Karpas-422 (cell line): ENCODE results near the gene ARHGEF28. TPM values are rescaled to one million over a fixed set of nuclear protein-coding genes. Genes with fewer than 3 reads are reported as not detected.

Source experiments
- DNase-seq: peaks from one replicate; pipeline ENCODE4 v3.0.0-alpha.2; 2015
- H2AFZ ChIP-seq: fragments of 200-600 bp; sonication (generic); 2 replicates; pipeline ENCODE4 v1.6.1; 2014; ENCODE audit warnings: antibody characterized with exemption, low read length, mixed read lengths
- H3K27ac ChIP-seq: fragments of 200-600 bp; sonication (generic); 2 replicates; pipeline ENCODE4 v1.5.1; 2014; ENCODE audit warnings: mild to moderate bottlenecking, low read length, moderate library complexity
- H3K27me3 ChIP-seq: fragments of 200-600 bp; sonication (generic); 2 replicates; pipeline ENCODE4 v1.6.1; 2014; ENCODE audit warnings: low read length, mixed read lengths
- H3K36me3 ChIP-seq: fragments of 200-600 bp; sonication (generic); 2 replicates; pipeline ENCODE4 v1.6.1; 2014; ENCODE audit warnings: low read length, mixed read lengths; ENCODE audit not compliant: insufficient read depth
- H3K4me1 ChIP-seq: fragments of 200-600 bp; sonication (generic); 2 replicates; pipeline ENCODE4 v1.6.1; 2014; ENCODE audit warnings: mild to moderate bottlenecking, low read length, mixed read lengths
- H3K4me2 ChIP-seq: fragments of 200-600 bp; sonication (generic); 2 replicates; pipeline ENCODE4 v1.6.1; 2014; ENCODE audit warnings: low read length, low read depth, mild to moderate bottlenecking; ENCODE audit not compliant: poor library complexity, severe bottlenecking
- H3K4me3 ChIP-seq: fragments of 200-600 bp; sonication (generic); 2 replicates; pipeline ENCODE4 v1.5.1; 2014; ENCODE audit warnings: mild to moderate bottlenecking, antibody characterized with exemption, low read length, mixed read lengths
- H3K79me2 ChIP-seq: fragments of 200-600 bp; sonication (generic); 2 replicates; pipeline ENCODE4 v1.6.1; 2014; ENCODE audit warnings: mild to moderate bottlenecking, low read length, mixed read lengths
- H3K9ac ChIP-seq: fragments of 200-600 bp; sonication (generic); 2 replicates; pipeline ENCODE4 v1.6.0; 2014; ENCODE audit warnings: low read length
- H3K9me2 ChIP-seq: fragments of 200-600 bp; sonication (generic), shearing (Covaris generic); replicated peaks from 2 replicates; pipeline ENCODE4 v1.6.0; 2014; ENCODE audit warnings: mild to moderate bottlenecking, low read length, moderate library complexity; ENCODE audit not compliant: insufficient read depth
- H3K9me3 ChIP-seq: fragments of 300-700, 200-600 bp; sonication (generic); 2 replicates; pipeline ENCODE4 v1.6.1; 2014; ENCODE audit warnings: low read length, mixed read lengths
- H4K20me1 ChIP-seq: fragments of 200-600 bp; sonication (generic); 2 replicates; pipeline ENCODE4 v1.6.1; 2014; ENCODE audit warnings: mild to moderate bottlenecking, antibody characterized with exemption, low read length, low read depth; ENCODE audit not compliant: insufficient read depth
- total RNA-seq: library from RNA; depleted of rRNA; stranded (reverse); fragments of >200 nt; shearing (Covaris generic); gene quantifications from 2 replicates; pipeline ENCODE4 v1.2.3, GENCODE V29; 2014; ENCODE audit warnings: low replicate concordance

ARHGEF28 gene
- total RNA-seq, 1 experiment from 2014 or later: not detected

GRCh38 chr5:73958037-73958436 is 332.0 kb downstream of the ARHGEF28 start:
- Histone ChIP-seq H4K20me1 (no peaks in the 10 kb centered on the region), H3K4me1 (no peaks in the 10 kb centered on the region), H3K4me2 (no peak overlapping the region), H3K9me2 (no peaks in the 10 kb centered on the region), H3K9ac (no peak overlapping the region), H3K9me3 (no peaks in the 10 kb centered on the region), H3K36me3 (no peaks in the 10 kb centered on the region), H2AFZ (no peak overlapping the region), H3K4me3 (no peak overlapping the region), H3K27me3 (no peaks in the 10 kb centered on the region), H3K79me2 (no peaks in the 10 kb centered on the region), H3K27ac (no peak overlapping the region)
- DNase-seq: no peak

- Histone ChIP-seq H3K27me3 (no peaks in the 10 kb centered on the region), H3K4me2 (no peak overlapping the region), H4K20me1 (no peaks in the 10 kb centered on the region), H3K9me3 (no peaks in the 10 kb centered on the region), H3K36me3 (no peaks in the 10 kb centered on the region), H3K27ac (no peak overlapping the region), H3K79me2 (no peaks in the 10 kb centered on the region), H3K9ac (no peak overlapping the region), H3K9me2 (no peaks in the 10 kb centered on the region), H3K4me3 (no peak overlapping the region), H3K4me1 (no peaks in the 10 kb centered on the region), H2AFZ (no peak overlapping the region)
- no peak for DNase-seq
Observed at GRCh38 chr5:73960023-73960422, 334.0 kb downstream of the ARHGEF28 start.

- no peaks in the 10 kb centered on the region for H3K79me2 ChIP-seq
- H3K9ac ChIP-seq: no peak overlapping the region
- no peaks in the 10 kb centered on the region for H3K27me3 ChIP-seq
- H3K9me2 ChIP-seq: no peaks in the 10 kb centered on the region
- H4K20me1 ChIP-seq: no peaks in the 10 kb centered on the region
- H3K4me2 ChIP-seq: no peak overlapping the region
- H3K9me3 ChIP-seq: no peaks in the 10 kb centered on the region
- no peaks in the 10 kb centered on the region for H3K36me3 ChIP-seq
- DNase-seq: no peak
- no peaks in the 10 kb centered on the region for H3K4me1 ChIP-seq
- H3K27ac ChIP-seq: no peak overlapping the region
- no peak overlapping the region for H3K4me3 ChIP-seq
- no peak overlapping the region for H2AFZ ChIP-seq
Observed at GRCh38 chr5:73960426-73960825, 334.4 kb downstream of the ARHGEF28 start.

GRCh38 chr5:73962801-73963425 is 336.9 kb downstream of the ARHGEF28 start:
- H3K9me2 ChIP-seq: no peaks in the 10 kb centered on the region
- no peak overlapping the region for H3K9ac ChIP-seq
- DNase-seq: no peak
- no peaks in the 10 kb centered on the region for H3K36me3 ChIP-seq
- H4K20me1 ChIP-seq: no peaks in the 10 kb centered on the region
- H3K27me3 ChIP-seq: no peaks in the 10 kb centered on the region
- no peaks in the 10 kb centered on the region for H3K79me2 ChIP-seq
- H2AFZ ChIP-seq: no peak overlapping the region
- no peak overlapping the region for H3K4me3 ChIP-seq
- H3K27ac ChIP-seq: no peak overlapping the region
- H3K4me1 ChIP-seq: no peaks in the 10 kb centered on the region
- H3K4me2 ChIP-seq: no peak overlapping the region
- H3K9me3 ChIP-seq: no peaks in the 10 kb centered on the region

GRCh38 chr5:73964352-73964865 is 338.4 kb downstream of the ARHGEF28 start:
- no peak overlapping the region for H3K4me2 ChIP-seq
- DNase-seq: no peak

GRCh38 chr5:73966451-73966850 is 340.5 kb downstream of the ARHGEF28 start:
- H4K20me1 ChIP-seq: no peaks in the 10 kb centered on the region
- H3K36me3 ChIP-seq: no peaks in the 10 kb centered on the region
- no peaks in the 10 kb centered on the region for H3K27me3 ChIP-seq
- no peaks in the 10 kb centered on the region for H3K9me3 ChIP-seq
- H2AFZ ChIP-seq: no peak overlapping the region
- no peak overlapping the region for H3K4me3 ChIP-seq
- H3K4me1 ChIP-seq: no peaks in the 10 kb centered on the region
- H3K9me2 ChIP-seq: no peaks in the 10 kb centered on the region
- no peak for DNase-seq
- H3K79me2 ChIP-seq: no peaks in the 10 kb centered on the region
- H3K27ac ChIP-seq: no peak overlapping the region
- H3K4me2 ChIP-seq: no peak overlapping the region
- no peak overlapping the region for H3K9ac ChIP-seq

More at GRCh38 chr5:73964352-73964865, 338.4 kb downstream of the ARHGEF28 start:
- H3K36me3 ChIP-seq: no peaks in the 10 kb centered on the region
- no peak overlapping the region for H3K4me3 ChIP-seq
- H3K27ac ChIP-seq: no peak overlapping the region
- no peaks in the 10 kb centered on the region for H3K9me2 ChIP-seq
- H3K27me3 ChIP-seq: no peaks in the 10 kb centered on the region
- H3K9ac ChIP-seq: no peak overlapping the region
- no peaks in the 10 kb centered on the region for H3K79me2 ChIP-seq
- H3K9me3 ChIP-seq: no peaks in the 10 kb centered on the region
- no peak overlapping the region for H2AFZ ChIP-seq
- H3K4me1 ChIP-seq: no peaks in the 10 kb centered on the region
- no peaks in the 10 kb centered on the region for H4K20me1 ChIP-seq

- H3K4me2 ChIP-seq: no peak overlapping the region
Observed at GRCh38 chr5:73967347-73967746, 341.4 kb downstream of the ARHGEF28 start.

GRCh38 chr5:73968246-73968645 is 342.2 kb downstream of the ARHGEF28 start:
- no peak overlapping the region for H3K4me3 ChIP-seq
- H3K27ac ChIP-seq: no peak overlapping the region
- H3K9me2 ChIP-seq: no peaks in the 10 kb centered on the region
- no peaks in the 10 kb centered on the region for H3K4me1 ChIP-seq
- H3K9me3 ChIP-seq: no peaks in the 10 kb centered on the region
- no peaks in the 10 kb centered on the region for H3K27me3 ChIP-seq
- no peak overlapping the region for H3K9ac ChIP-seq
- H3K4me2 ChIP-seq: no peak overlapping the region
- no peak overlapping the region for H2AFZ ChIP-seq
- no peaks in the 10 kb centered on the region for H4K20me1 ChIP-seq
- no peak for DNase-seq
- no peaks in the 10 kb centered on the region for H3K36me3 ChIP-seq
- no peaks in the 10 kb centered on the region for H3K79me2 ChIP-seq

More at GRCh38 chr5:73967347-73967746, 341.4 kb downstream of the ARHGEF28 start:
- no peaks in the 10 kb centered on the region for H3K9me3 ChIP-seq
- H3K27me3 ChIP-seq: no peaks in the 10 kb centered on the region
- H3K9ac ChIP-seq: no peak overlapping the region
- H2AFZ ChIP-seq: no peak overlapping the region
- no peaks in the 10 kb centered on the region for H3K9me2 ChIP-seq
- H3K4me3 ChIP-seq: no peak overlapping the region
- no peaks in the 10 kb centered on the region for H3K79me2 ChIP-seq
- no peak overlapping the region for H3K27ac ChIP-seq
- H4K20me1 ChIP-seq: no peaks in the 10 kb centered on the region
- no peaks in the 10 kb centered on the region for H3K4me1 ChIP-seq
- no peak for DNase-seq
- H3K36me3 ChIP-seq: no peaks in the 10 kb centered on the region
